ENCODE results near the gene C3.

DNA sequence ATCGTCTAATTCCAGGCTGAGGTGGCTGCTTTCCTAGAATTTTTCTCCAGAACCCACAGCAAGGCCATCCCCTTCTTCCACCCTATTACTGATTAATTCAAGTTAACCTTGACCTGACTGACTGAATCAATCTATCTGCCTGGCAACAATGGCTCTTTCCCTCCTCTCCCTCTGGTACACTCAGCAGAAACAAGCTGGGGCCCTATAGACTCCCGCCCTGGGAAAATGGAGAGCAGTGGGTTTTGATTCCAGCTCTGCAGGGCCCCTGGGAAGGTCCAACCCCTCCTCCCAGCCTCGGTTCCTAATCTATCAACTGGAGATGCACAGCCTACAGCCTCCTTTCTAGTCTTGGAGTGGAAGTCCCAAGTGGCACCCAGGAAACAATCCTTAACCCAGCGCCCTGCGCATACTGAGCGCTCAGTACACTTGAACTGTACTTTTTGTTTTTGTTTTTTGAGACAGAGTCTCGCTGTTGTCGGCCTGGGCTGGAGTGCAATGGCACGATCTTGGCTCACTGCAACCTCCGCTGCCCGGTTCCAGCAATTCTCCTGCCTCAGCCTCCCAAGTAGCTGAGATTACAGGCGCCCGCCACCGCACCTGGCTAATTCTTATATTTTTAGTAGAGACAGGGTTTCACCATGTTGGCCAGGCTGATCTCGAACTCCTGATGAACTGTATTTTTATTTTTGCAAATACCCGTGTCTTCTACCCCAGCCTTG lies 5.2 kb upstream of the C3 start:
- TF ChIP-seq, protein P1, sequence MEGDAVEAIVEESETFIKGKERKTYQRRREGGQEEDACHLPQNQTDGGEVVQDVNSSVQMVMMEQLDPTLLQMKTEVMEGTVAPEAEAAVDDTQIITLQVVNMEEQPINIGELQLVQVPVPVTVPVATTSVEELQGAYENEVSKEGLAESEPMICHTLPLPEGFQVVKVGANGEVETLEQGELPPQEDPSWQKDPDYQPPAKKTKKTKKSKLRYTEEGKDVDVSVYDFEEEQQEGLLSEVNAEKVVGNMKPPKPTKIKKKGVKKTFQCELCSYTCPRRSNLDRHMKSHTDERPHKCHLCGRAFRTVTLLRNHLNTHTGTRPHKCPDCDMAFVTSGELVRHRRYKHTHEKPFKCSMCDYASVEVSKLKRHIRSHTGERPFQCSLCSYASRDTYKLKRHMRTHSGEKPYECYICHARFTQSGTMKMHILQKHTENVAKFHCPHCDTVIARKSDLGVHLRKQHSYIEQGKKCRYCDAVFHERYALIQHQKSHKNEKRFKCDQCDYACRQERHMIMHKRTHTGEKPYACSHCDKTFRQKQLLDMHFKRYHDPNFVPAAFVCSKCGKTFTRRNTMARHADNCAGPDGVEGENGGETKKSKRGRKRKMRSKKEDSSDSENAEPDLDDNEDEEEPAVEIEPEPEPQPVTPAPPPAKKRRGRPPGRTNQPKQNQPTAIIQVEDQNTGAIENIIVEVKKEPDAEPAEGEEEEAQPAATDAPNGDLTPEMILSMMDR (IDR thresholded peaks at IDR 0.05) = no peak
- TF ChIP-seq POLR2A (IDR thresholded peaks at IDR 0.05) = no peak
